Measurements from ENCODE around the gene GNPTG. TPM values are rescaled to one million over a fixed set of nuclear protein-coding genes. Genes with fewer than 3 reads are reported as not detected.

The GNPTG gene
- polyA plus RNA-seq, 1 of the 3 experiments (the other 2 are of a cell fraction) = 113 TPM

- Histone ChIP-seq H3K4me1 (ENCODE audit: control insufficient read depth in 1 of 2, insufficient read depth in 2 of 2, low read depth in 1 of 2, low read length in 1 of 2) (peaks cover 0 to 25% of the 10 kb centered on the region in 2 experiments; a peak in 1 of 4 replicates), H3K9me2 (no peaks in the 10 kb centered on the region), H3F3A (replicated peaks; ENCODE audit: insufficient read depth) (no peaks in the 10 kb centered on the region), H3K27ac (ENCODE audit: low read depth in 2 of 2, low read length in 1 of 2) (no peak overlapping the region), H3K36me3 (replicated peaks in 1 of 2; ENCODE audit: control insufficient read depth in 1 of 2, insufficient read depth in 2 of 2, low read length in 1 of 2) (peaks cover 0 to 19% of the 10 kb centered on the region in 2 experiments), H3K4me3 (ENCODE audit: low read depth in 2 of 2, low read length in 1 of 2) (no peak overlapping the region), H3K9ac (no peak overlapping the region), H3K4me2 (no peak overlapping the region), H4K20me1 (ENCODE audit: insufficient read depth) (no peaks in the 10 kb centered on the region), H3K79me2 (ENCODE audit: insufficient read depth) (peaks cover 24% of the 10 kb centered on the region), H2AFZ (ENCODE audit: low read depth) (no peak overlapping the region), H3K9me3 (no peaks in the 10 kb centered on the region), H3K27me3 (ENCODE audit: insufficient read depth) (no peaks in the 10 kb centered on the region)
- TF ChIP-seq CTCF (IDR thresholded peaks at IDR 0.05) = 0 out of 2 replicates have a peak, but pooled peaks have one; percentile 1
- TF ChIP-seq MEF2A (IDR thresholded peaks at IDR 0.05; ENCODE audit: borderline replicate concordance, low read depth) = no peak
- POLR2A ChIA-PET = no interaction called here
- DNase-seq = no peak
- WGBS (ENCODE audit: low lambda C conversion rate) = 88% methylated on average over 10 of the region's 31 CpGs
- CTCF ChIA-PET = interaction anchor here (0.6 to 2.7 kb wide), 11 partner anchors 9 to 562 kb away, joined by 3 to 16 read pairs (median 3); no protein-coding TSS in a partner anchor
These were observed 4.4 kb upstream of the GNPTG start for GRCh38 chr16:1347286-1347855.

GRCh38 chr16:1347962-1348361, 3.8 kb upstream of the GNPTG start:
- H3K4me2 ChIP-seq = no peak overlapping the region
- ChIA-PET POLR2A (no interaction called here), CTCF (interaction anchor here (0.6 to 2.7 kb wide), 6 partner anchors 10 to 563 kb away, joined by 3 to 16 read pairs (median 4); partner anchors contain the start of gene MAPK8IP3)
- H3K36me3 ChIP-seq (replicated peaks in 1 of 2; ENCODE audit: control insufficient read depth in 1 of 2, insufficient read depth in 2 of 2, low read length in 1 of 2) = peaks cover 0 to 19% of the 10 kb centered on the region in 2 experiments
- no peak overlapping the region for H3K27ac ChIP-seq (ENCODE audit: low read depth in 2 of 2, low read length in 1 of 2)
- H3K27me3 ChIP-seq (ENCODE audit: insufficient read depth) = no peaks in the 10 kb centered on the region
- no peak overlapping the region for H2AFZ ChIP-seq (ENCODE audit: low read depth)
- no peak for DNase-seq
- TF ChIP-seq EP300 (IDR thresholded peaks at IDR 0.05; ENCODE audit: borderline replicate concordance in 1 of 2, low read depth in 1 of 2, low read length in 1 of 2) = no peak
- TF ChIP-seq EZH2phosphoT487 (IDR thresholded peaks at IDR 0.05; ENCODE audit: borderline replicate concordance, low read depth) = no peak
- no peak for TF ChIP-seq JUND (IDR thresholded peaks at IDR 0.05)
- TF ChIP-seq TEAD4 (IDR thresholded peaks at IDR 0.05; ENCODE audit: borderline replicate concordance, insufficient read depth) = no peak
- TF ChIP-seq GABPA (IDR thresholded peaks at IDR 0.05; ENCODE audit: low read depth) = no peak
- TF ChIP-seq NFIC (IDR thresholded peaks at IDR 0.05; ENCODE audit: borderline replicate concordance) = no peak
- TF ChIP-seq RCOR1 (IDR thresholded peaks at IDR 0.05; ENCODE audit: low read length) = no peak
- no peak for TF ChIP-seq POLR2AphosphoS5 (IDR thresholded peaks at IDR 0.05; ENCODE audit: low read depth, low read length)
- H3K79me2 ChIP-seq (ENCODE audit: insufficient read depth) = peaks cover 30% of the 10 kb centered on the region
- H3K9ac ChIP-seq = no peak overlapping the region
- H3K9me2 ChIP-seq = no peaks in the 10 kb centered on the region
- H4K20me1 ChIP-seq (ENCODE audit: insufficient read depth) = no peaks in the 10 kb centered on the region
- WGBS (ENCODE audit: low lambda C conversion rate) = 89% methylated on average over 7 of the region's 29 CpGs
- no peaks in the 10 kb centered on the region for H3F3A ChIP-seq (replicated peaks; ENCODE audit: insufficient read depth)
- H3K4me1 ChIP-seq (ENCODE audit: control insufficient read depth in 1 of 2, insufficient read depth in 2 of 2, low read depth in 1 of 2, low read length in 1 of 2) = peaks cover 0 to 25% of the 10 kb centered on the region in 2 experiments; a peak in 2 of 4 replicates
- no peaks in the 10 kb centered on the region for H3K9me3 ChIP-seq
- no peak overlapping the region for H3K4me3 ChIP-seq (ENCODE audit: low read depth in 2 of 2, low read length in 1 of 2)
